ENCODE measurements around the gene TCIRG1. TPM values are rescaled to one million over a fixed set of nuclear protein-coding genes. Genes with fewer than 3 reads are reported as not detected.

TCIRG1 gene
- total RNA-seq, 2 experiments from 2014 or later: 199 to 201 TPM

- no TSS peak for BruUV-seq (replicated peaks)
- Histone ChIP-seq H3K4me3 (ENCODE audit: low read depth, low read length, poor library complexity, severe bottlenecking) (peak overlapping the region; percentile 82), H3K79me2 (ENCODE audit: insufficient read depth, low read depth, low read length) (no peaks in the 10 kb centered on the region), H3K4me2 (ENCODE audit: low read length) (peak overlapping the region; percentile 97), H4K20me1 (ENCODE audit: insufficient read depth, low read length) (no peaks in the 10 kb centered on the region), H3K9me3 (ENCODE audit: low read length) (no peaks in the 10 kb centered on the region), H3K9me2 (ENCODE audit: insufficient read depth, low read length) (no peaks in the 10 kb centered on the region), H2AFZ (ENCODE audit: low read length) (no peak overlapping the region), H3K27ac (ENCODE audit: low read depth, low read length, poor library complexity, severe bottlenecking) (no peak overlapping the region), H3K36me3 (ENCODE audit: insufficient read depth, low read length) (peaks cover 6% of the 10 kb centered on the region), H3K4me1 (ENCODE audit: insufficient read depth, low read length, poor library complexity, severe bottlenecking) (peaks cover 65% of the 10 kb centered on the region)
- intact Hi-C loops (cut with micrococcal nuclease; ENCODE audit: unreplicated experiment): loop anchor here (10.0 kb wide), 1 partner anchor 270 kb away; the partner anchor contains the start of gene C11orf24
- no peak for TF ChIP-seq EZH2phosphoT487 (IDR thresholded peaks at IDR 0.05; ENCODE audit: borderline replicate concordance, low read depth, low read length)
- no peak for TF ChIP-seq CTCF (conservative IDR thresholded peaks at IDR 0.05; ENCODE audit: low read length)
- ChIA-PET CTCF (ENCODE audit: unreplicated experiment) (no interaction called here), POLR2A (no interaction called here)
- DNase-seq (ENCODE audit: low spot score): no peak
These were observed 34.1 kb upstream of the TCIRG1 start for GRCh38 chr11:68004551-68005335.

GRCh38 chr11:68006606-68007166 lies 32.1 kb upstream of the TCIRG1 start:
- Histone ChIP-seq H4K20me1 (ENCODE audit: insufficient read depth, low read length) (no peaks in the 10 kb centered on the region), H3K9me3 (ENCODE audit: low read length) (no peaks in the 10 kb centered on the region), H3K36me3 (ENCODE audit: insufficient read depth, low read length) (no peaks in the 10 kb centered on the region), H2AFZ (ENCODE audit: low read length) (no peak overlapping the region), H3K4me3 (ENCODE audit: low read depth, low read length, poor library complexity, severe bottlenecking) (no peak overlapping the region), H3K9me2 (ENCODE audit: insufficient read depth, low read length) (no peaks in the 10 kb centered on the region), H3K4me2 (ENCODE audit: low read length) (peak overlapping the region; percentile 16; the same call in 1 of the 2 replicates), H3K4me1 (ENCODE audit: insufficient read depth, low read length, poor library complexity, severe bottlenecking) (peaks cover 66% of the 10 kb centered on the region), H3K79me2 (ENCODE audit: insufficient read depth, low read depth, low read length) (no peaks in the 10 kb centered on the region), H3K27ac (ENCODE audit: low read depth, low read length, poor library complexity, severe bottlenecking) (no peak overlapping the region)
- DNase-seq (ENCODE audit: low spot score): no peak
- intact Hi-C loops (cut with micrococcal nuclease; ENCODE audit: unreplicated experiment): loop anchor here (10.0 kb wide), 1 partner anchor 268 kb away; the partner anchor contains the start of gene C11orf24
- TF ChIP-seq CTCF (conservative IDR thresholded peaks at IDR 0.05; ENCODE audit: low read length) (no peak), EZH2phosphoT487 (IDR thresholded peaks at IDR 0.05; ENCODE audit: borderline replicate concordance, low read depth, low read length) (no peak)
- ChIA-PET POLR2A (no interaction called here), CTCF (ENCODE audit: unreplicated experiment) (no interaction called here)
- BruUV-seq (replicated peaks): no TSS peak

Data from OCI-LY7 (cell line).